Measurements from ENCODE around the gene ECSCR. TPM values are rescaled to one million over a fixed set of nuclear protein-coding genes. Genes with fewer than 3 reads are reported as not detected.

ECSCR gene
- total RNA-seq, 1 experiment from 2014 or later: 0.36 TPM

DNA sequence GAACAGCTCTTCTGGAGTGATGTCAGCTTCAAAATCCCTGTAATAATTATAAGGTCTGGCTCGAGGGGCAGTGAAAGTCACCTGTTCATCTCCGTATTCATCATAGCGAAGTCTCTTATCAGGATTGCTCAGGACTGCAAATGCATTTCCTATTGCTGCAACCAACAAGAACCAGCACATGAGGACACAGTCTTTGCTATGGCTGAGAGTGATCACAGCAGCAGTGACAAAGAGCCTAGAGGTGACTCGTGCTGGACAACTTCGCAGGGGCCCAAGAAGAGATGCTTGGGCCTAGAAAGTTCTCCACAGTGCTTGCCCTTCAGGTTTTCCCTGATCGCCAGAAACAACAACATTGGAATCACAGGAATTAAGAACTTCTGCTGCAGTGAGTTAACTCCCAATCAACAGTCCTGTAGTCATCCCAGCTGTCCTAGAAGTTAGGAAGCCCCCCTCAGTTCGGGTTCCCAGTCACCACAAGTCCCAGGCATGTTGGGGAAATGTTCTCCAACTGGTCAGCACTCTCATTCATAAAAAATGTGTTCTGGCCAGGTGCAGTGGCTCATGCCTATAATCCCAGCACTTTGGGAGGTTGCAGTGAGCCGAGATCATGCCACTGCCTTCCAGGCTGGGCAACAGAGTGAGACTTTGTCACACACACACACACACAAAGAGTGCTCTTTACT lies 36.2 kb downstream of the ECSCR start:
- ATAC-seq (no peak), DNase-seq (peak; percentile 4)
- H3K4me2 ChIP-seq (ENCODE audit: low read length): no peak overlapping the region
- H3K36me3 ChIP-seq (ENCODE audit: low read depth, low read length): no peaks in the 10 kb centered on the region
- H2AFZ ChIP-seq (ENCODE audit: low read length): no peak overlapping the region
- no peaks in the 10 kb centered on the region for H3K9me3 ChIP-seq (ENCODE audit: low read length)
- H3K4me1 ChIP-seq (ENCODE audit: insufficient read depth, low read length): no peaks in the 10 kb centered on the region
- H3K9me2 ChIP-seq (replicated peaks; ENCODE audit: low read length): no peaks in the 10 kb centered on the region
- no peaks in the 10 kb centered on the region for H3K79me2 ChIP-seq (ENCODE audit: low read length)
- no TSS peak for BruUV-seq (replicated peaks)
- no peaks in the 10 kb centered on the region for H3K27me3 ChIP-seq (ENCODE audit: low read length)
- CTCF ChIA-PET: no interaction called here
- POLR2A ChIA-PET (ENCODE audit: unreplicated experiment): no interaction called here
- H3K4me3 ChIP-seq (ENCODE audit: low read length): no peak overlapping the region
- H3F3A ChIP-seq (ENCODE audit: low read length, unreplicated experiment): no peaks in the 10 kb centered on the region
- no peaks in the 10 kb centered on the region for H4K20me1 ChIP-seq (ENCODE audit: low read length)
- no peak overlapping the region for H3K9ac ChIP-seq (ENCODE audit: low read length)
- no peak for TF ChIP-seq EZH2 (IDR thresholded peaks at IDR 0.05; ENCODE audit: low read length, unreplicated experiment)
- no peak overlapping the region for H3K27ac ChIP-seq (ENCODE audit: low read length)
- intact Hi-C loops (cut with micrococcal nuclease): no loop called here

DNA sequence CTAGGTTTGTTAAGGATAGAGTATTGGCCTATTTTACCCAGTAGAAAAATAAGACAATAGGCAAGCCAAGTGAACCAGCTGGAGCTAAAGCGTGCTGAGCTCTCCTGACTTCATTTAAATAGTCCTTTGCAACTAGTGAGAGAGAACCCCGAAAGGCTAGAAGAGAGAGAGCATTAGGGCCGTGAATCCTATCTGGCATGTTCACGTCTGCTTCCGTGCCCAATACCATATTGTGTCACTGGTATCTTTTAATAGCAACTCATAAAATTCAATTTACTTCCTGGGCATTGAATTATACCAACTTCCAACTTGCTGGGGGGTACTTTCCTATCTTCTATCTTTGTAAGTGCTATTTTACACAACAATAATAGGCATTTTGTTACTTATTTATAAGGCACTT lies 37.0 kb downstream of the ECSCR start:
- no peak overlapping the region for H2AFZ ChIP-seq (ENCODE audit: low read length)
- H3K27me3 ChIP-seq (ENCODE audit: low read length): no peaks in the 10 kb centered on the region
- no peak for ATAC-seq
- no peaks in the 10 kb centered on the region for H3K9me3 ChIP-seq (ENCODE audit: low read length)
- no peak overlapping the region for H3K27ac ChIP-seq (ENCODE audit: low read length)
- H3K4me1 ChIP-seq (ENCODE audit: insufficient read depth, low read length): no peaks in the 10 kb centered on the region
- H3K9me2 ChIP-seq (replicated peaks; ENCODE audit: low read length): no peaks in the 10 kb centered on the region
- intact Hi-C loops (cut with micrococcal nuclease): no loop called here
- no TSS peak for BruUV-seq (replicated peaks)
- no peaks in the 10 kb centered on the region for H4K20me1 ChIP-seq (ENCODE audit: low read length)
- H3F3A ChIP-seq (ENCODE audit: low read length, unreplicated experiment): no peaks in the 10 kb centered on the region
- H3K79me2 ChIP-seq (ENCODE audit: low read length): no peaks in the 10 kb centered on the region
- no peaks in the 10 kb centered on the region for H3K36me3 ChIP-seq (ENCODE audit: low read depth, low read length)
- ChIA-PET CTCF (no interaction called here), POLR2A (ENCODE audit: unreplicated experiment) (interaction anchor here (0.6 kb wide), 1 partner anchor 34 kb away, joined by 3 read pairs; no protein-coding TSS in a partner anchor)
- TF ChIP-seq EZH2phosphoT487 (IDR thresholded peaks at IDR 0.05; ENCODE audit: borderline replicate concordance, low read length) (no peak), EZH2 (IDR thresholded peaks at IDR 0.05; ENCODE audit: low read length, unreplicated experiment) (no peak)
- no peak overlapping the region for H3K4me2 ChIP-seq (ENCODE audit: low read length)
- no peak overlapping the region for H3K9ac ChIP-seq (ENCODE audit: low read length)
- DNase-seq: no peak
- H3K4me3 ChIP-seq (ENCODE audit: low read length): no peak overlapping the region

DNA sequence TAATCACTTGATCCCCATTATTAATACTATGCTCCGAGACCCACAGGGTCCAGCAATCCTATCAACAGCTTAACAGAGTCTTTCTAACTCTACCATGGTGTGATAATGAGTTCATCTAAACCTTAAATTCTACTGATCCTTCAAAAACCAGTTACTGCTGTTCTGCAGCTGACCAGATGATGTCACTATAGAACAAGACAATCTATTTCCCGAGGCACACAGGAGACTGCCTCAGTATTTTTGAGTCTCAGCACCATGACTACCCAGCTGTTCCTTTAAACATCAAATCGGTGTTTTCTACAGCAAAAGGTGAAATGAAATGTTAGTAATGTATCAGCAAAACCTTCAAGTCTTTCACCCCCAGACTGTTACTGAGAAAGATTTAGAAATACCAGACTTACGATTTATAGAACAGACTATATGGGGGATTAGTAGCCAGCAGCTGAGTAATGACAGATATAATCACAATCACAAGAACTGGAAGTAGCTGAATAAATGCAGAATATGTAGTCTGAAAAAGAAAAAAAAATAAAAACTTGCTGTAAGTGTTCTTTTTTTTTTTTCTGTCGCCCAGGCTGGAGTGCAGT lies 40.1 kb downstream of the ECSCR start:
- intact Hi-C loops (cut with micrococcal nuclease): loop anchor here (1.0 kb wide), 1 partner anchor 91 kb away; no protein-coding TSS in a partner anchor
- Histone ChIP-seq H3K9me2 (replicated peaks; ENCODE audit: low read length) (no peaks in the 10 kb centered on the region), H3K27me3 (ENCODE audit: low read length) (no peaks in the 10 kb centered on the region), H3K27ac (ENCODE audit: low read length) (no peak overlapping the region), H2AFZ (ENCODE audit: low read length) (no peak overlapping the region), H3K4me3 (ENCODE audit: low read length) (no peak overlapping the region), H3K9me3 (ENCODE audit: low read length) (no peaks in the 10 kb centered on the region), H3K9ac (ENCODE audit: low read length) (no peak overlapping the region), H4K20me1 (ENCODE audit: low read length) (no peaks in the 10 kb centered on the region), H3K4me1 (ENCODE audit: insufficient read depth, low read length) (no peaks in the 10 kb centered on the region), H3K36me3 (ENCODE audit: low read depth, low read length) (no peaks in the 10 kb centered on the region), H3K4me2 (ENCODE audit: low read length) (no peak overlapping the region), H3F3A (ENCODE audit: low read length, unreplicated experiment) (no peaks in the 10 kb centered on the region), H3K79me2 (ENCODE audit: low read length) (no peaks in the 10 kb centered on the region)
- no peak for TF ChIP-seq EZH2phosphoT487 (IDR thresholded peaks at IDR 0.05; ENCODE audit: borderline replicate concordance, low read length)
- TF ChIP-seq, protein P1, sequence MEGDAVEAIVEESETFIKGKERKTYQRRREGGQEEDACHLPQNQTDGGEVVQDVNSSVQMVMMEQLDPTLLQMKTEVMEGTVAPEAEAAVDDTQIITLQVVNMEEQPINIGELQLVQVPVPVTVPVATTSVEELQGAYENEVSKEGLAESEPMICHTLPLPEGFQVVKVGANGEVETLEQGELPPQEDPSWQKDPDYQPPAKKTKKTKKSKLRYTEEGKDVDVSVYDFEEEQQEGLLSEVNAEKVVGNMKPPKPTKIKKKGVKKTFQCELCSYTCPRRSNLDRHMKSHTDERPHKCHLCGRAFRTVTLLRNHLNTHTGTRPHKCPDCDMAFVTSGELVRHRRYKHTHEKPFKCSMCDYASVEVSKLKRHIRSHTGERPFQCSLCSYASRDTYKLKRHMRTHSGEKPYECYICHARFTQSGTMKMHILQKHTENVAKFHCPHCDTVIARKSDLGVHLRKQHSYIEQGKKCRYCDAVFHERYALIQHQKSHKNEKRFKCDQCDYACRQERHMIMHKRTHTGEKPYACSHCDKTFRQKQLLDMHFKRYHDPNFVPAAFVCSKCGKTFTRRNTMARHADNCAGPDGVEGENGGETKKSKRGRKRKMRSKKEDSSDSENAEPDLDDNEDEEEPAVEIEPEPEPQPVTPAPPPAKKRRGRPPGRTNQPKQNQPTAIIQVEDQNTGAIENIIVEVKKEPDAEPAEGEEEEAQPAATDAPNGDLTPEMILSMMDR (conservative IDR thresholded peaks at IDR 0.05; ENCODE audit: low read depth, low read length): peak; percentile 90
- DNase-seq (peak; percentile 76), ATAC-seq (peak; percentile 74)
- ChIA-PET CTCF (interaction anchor here (0.6 to 1.2 kb wide), 8 partner anchors 10 to 211 kb away, joined by 3 to 4 read pairs (median 3); no protein-coding TSS in a partner anchor), POLR2A (ENCODE audit: unreplicated experiment) (interaction anchor here (0.5 kb wide), 1 partner anchor 80 kb away, joined by 6 read pairs; no protein-coding TSS in a partner anchor)
- BruUV-seq (replicated peaks): no TSS peak
